Liver (tissue), 9 donors: ENCODE data around the gene MARVELD1. TPM values are rescaled to one million over a fixed set of nuclear protein-coding genes. Genes with fewer than 3 reads are reported as not detected.

Experiments
- DNase-seq: peaks from one replicate; pipeline ENCODE4 v3.0.0-alpha.2; 2017; ENCODE audit warnings: low spot score
- H3K27ac ChIP-seq, 2 donors: one replicate each; pipeline ENCODE4 v1.7.0; 2013; ENCODE audit warnings: inconsistent platforms in 2 of 2, low read length in 2 of 2, control low read depth in 1 of 2, low read depth in 1 of 2, mild to moderate bottlenecking in 1 of 2
- H3K27me3 ChIP-seq, 4 donors: one replicate each; pipeline versions ENCODE4 v1.6.1 to v1.7.0; 2013; ENCODE audit warnings: low read length in 3 of 4, inconsistent platforms in 1 of 4, mild to moderate bottlenecking in 1 of 4, moderate library complexity in 1 of 4; ENCODE audit not compliant: control insufficient read depth in 4 of 4, insufficient read depth in 4 of 4
- H3K36me3 ChIP-seq, 4 donors: one replicate each; pipeline versions ENCODE4 v1.6.1 to v1.7.0; 2013; ENCODE audit warnings: low read length in 3 of 4, mild to moderate bottlenecking in 3 of 4, low read depth in 1 of 4, moderate library complexity in 1 of 4; ENCODE audit not compliant: control insufficient read depth in 4 of 4, insufficient read depth in 3 of 4
- H3K4me1 ChIP-seq, 4 donors: one replicate each; pipeline versions ENCODE4 v1.6.1 to v1.7.0; 2013; ENCODE audit warnings: low read length in 3 of 4, mild to moderate bottlenecking in 3 of 4, moderate library complexity in 1 of 4; ENCODE audit not compliant: control insufficient read depth in 4 of 4, insufficient read depth in 4 of 4
- H3K4me3 ChIP-seq, 3 donors: one replicate each; pipeline versions ENCODE4 v1.6.1 to v1.7.0; 2013; ENCODE audit warnings: low read length in 3 of 3, control low read depth in 1 of 3, low read depth in 1 of 3, mild to moderate bottlenecking in 1 of 3
- H3K9ac ChIP-seq, 2 donors: one replicate each; pipeline ENCODE4 v1.7.0; 2013; ENCODE audit warnings: low read length in 2 of 2, mild to moderate bottlenecking in 2 of 2, moderate library complexity in 2 of 2, control low read depth in 1 of 2, low read depth in 1 of 2
- H3K9me3 ChIP-seq, 4 donors: one replicate each; pipeline versions ENCODE4 v1.6.1 to v1.7.0; 2013; ENCODE audit warnings: low read length in 3 of 4; ENCODE audit not compliant: control insufficient read depth in 4 of 4
- ATF3 ChIP-seq: IDR thresholded peaks from 2 replicates; pipeline ENCODE4 v1.6.1; 2016; ENCODE audit warnings: antibody characterized with exemption
- CTCF ChIP-seq: fragments of 150-350 bp; IDR thresholded peaks from 2 replicates; pipeline ENCODE4 v1.5.1; 2017; ENCODE audit warnings: improper control_type of control experiment, low read depth, low read length; ENCODE audit not compliant: missing input control
- EGR1 ChIP-seq, 2 donors: IDR thresholded peaks; 2 replicates each; pipeline ENCODE4 v1.6.1; 2016 to 2018; ENCODE audit warnings: antibody characterized with exemption in 2 of 2, low read depth in 2 of 2
- FOXA1 ChIP-seq: IDR thresholded peaks from 2 replicates; pipeline ENCODE4 v1.6.1; 2016; ENCODE audit warnings: antibody characterized with exemption
- FOXA2 ChIP-seq: IDR thresholded peaks from 2 replicates; pipeline ENCODE4 v1.6.1; 2016; ENCODE audit warnings: antibody characterized with exemption
- GABPA ChIP-seq, 2 donors: IDR thresholded peaks in 1 of 2; conservative IDR thresholded peaks in 1 of 2; 2 replicates each; pipeline ENCODE4 v1.6.1; 2016; ENCODE audit warnings: antibody characterized with exemption in 2 of 2, mild to moderate bottlenecking in 1 of 2, moderate library complexity in 1 of 2
- HNF4A ChIP-seq, 2 donors: conservative IDR thresholded peaks; 2 replicates each; pipeline ENCODE4 v1.6.1; 2016; ENCODE audit warnings: antibody characterized with exemption in 2 of 2, mild to moderate bottlenecking in 2 of 2
- HNF4G ChIP-seq: IDR thresholded peaks from 2 replicates; pipeline ENCODE4 v1.6.1; 2016; ENCODE audit warnings: antibody characterized with exemption
- JUND ChIP-seq, 2 donors: IDR thresholded peaks; 2 replicates each; pipeline ENCODE4 v1.6.1; 2016; ENCODE audit warnings: antibody characterized with exemption in 2 of 2
- MAX ChIP-seq: IDR thresholded peaks from 2 replicates; pipeline ENCODE4 v1.6.1; 2016; ENCODE audit warnings: antibody characterized with exemption
- NR2F2 ChIP-seq: IDR thresholded peaks from 2 replicates; pipeline ENCODE4 v1.6.1; 2016; ENCODE audit warnings: antibody characterized with exemption
- RAD21 ChIP-seq, 2 donors: IDR thresholded peaks; 2 replicates each; pipeline ENCODE4 v1.6.1; 2016; ENCODE audit warnings: antibody characterized with exemption in 2 of 2, mild to moderate bottlenecking in 2 of 2
- REST ChIP-seq: IDR thresholded peaks from 2 replicates; pipeline ENCODE4 v1.6.1; 2016; ENCODE audit warnings: antibody characterized with exemption, mild to moderate bottlenecking
- RXRA ChIP-seq, 2 donors: IDR thresholded peaks; 2 replicates each; pipeline ENCODE4 v1.6.1; 2017 to 2018; ENCODE audit warnings: antibody characterized with exemption in 2 of 2, mild to moderate bottlenecking in 1 of 2
- SP1 ChIP-seq: IDR thresholded peaks from 2 replicates; pipeline ENCODE4 v1.6.1; 2018; ENCODE audit warnings: antibody characterized with exemption, mild to moderate bottlenecking
- TAF1 ChIP-seq: conservative IDR thresholded peaks from 2 replicates; pipeline ENCODE4 v1.6.1; 2016; ENCODE audit warnings: antibody characterized with exemption, mild to moderate bottlenecking
- YY1 ChIP-seq: IDR thresholded peaks from 2 replicates; pipeline ENCODE4 v1.6.1; 2016; ENCODE audit warnings: antibody characterized with exemption, mild to moderate bottlenecking
- ZBTB33 ChIP-seq: IDR thresholded peaks from 2 replicates; pipeline ENCODE4 v1.6.1; 2016; ENCODE audit warnings: antibody characterized with exemption
- WGBS: extraction: QIAGEN DNeasy Blood & Tissue Kit; methylation state at CpG from one replicate; pipeline ENCODE4 v1.1.7; 2013; 5-methylcytosine and 5-hydroxymethylcytosine counted together
- polyA plus RNA-seq, 2 donors: library from polyadenylated mRNA; stranded (reverse) in 1 of 2; unstranded in 1 of 2; fragments of 200-250 nt in 1 of 2; fragments of >200 nt in 1 of 2; fragmentation: Nextera tagmentation in 1 of 2; extraction: Ambion mirVana in 1 of 2; gene quantifications; one replicate each; pipeline versions ENCODE4 v1.2.1 to v1.2.3, GENCODE V29; 2013 to 2015
- total RNA-seq, 2 donors: library from RNA; depleted of rRNA; stranded (reverse); fragments of >200 nt; gene quantifications; one replicate each; pipeline ENCODE4 v1.2.3, GENCODE V29; 2014
- donor health status: healthy.
- donor health status: healthy.
- donor health status: healthy.
- donor health status: healthy.
- donor health status: healthy.

The MARVELD1 gene
- total and polyA plus RNA-seq, 4 donors, result 0.72 to 3.3 (median 2.8) TPM

GRCh38 chr10:97762056-97762455, 48.5 kb downstream of the MARVELD1 start (continued):
- TF ChIP-seq CTCF (no peak), HNF4A (conservative IDR thresholded peaks at IDR 0.05) (no peak), RXRA (IDR thresholded peaks at IDR 0.05) (no peak), MAX (no peak), NR2F2 (no peak)

- Histone ChIP-seq H3K9ac (no peak overlapping the region), H3K36me3 (peaks cover 8 to 21% (median 13%) of the 10 kb centered on the region in 4 donors), H3K4me1 (no peaks in the 10 kb centered on the region), H3K4me3 (no peak overlapping the region), H3K27ac (no peak overlapping the region), H3K27me3 (no peaks in the 10 kb centered on the region), H3K9me3 (no peaks in the 10 kb centered on the region)
- WGBS, result 91% methylated on average over 5 of the region's 5 CpGs
- TF ChIP-seq SP1 (peak; percentile 36), YY1 (no peak), FOXA2 (no peak), RXRA (IDR thresholded peaks at IDR 0.05) (no peak), HNF4G (no peak), GABPA (IDR thresholded peaks at IDR 0.05 in 1 of 2, conservative IDR thresholded peaks at IDR 0.05 in 1 of 2) (no peak), JUND (IDR thresholded peaks at IDR 0.05) (no peak)
- DNase-seq, result no peak
Observed at GRCh38 chr10:97762816-97763215, 49.3 kb downstream of the MARVELD1 start.

GRCh38 chr10:97763411-97763810, 49.9 kb downstream of the MARVELD1 start:
- WGBS, result 95% methylated on average over 2 of the region's 2 CpGs
- no peaks in the 10 kb centered on the region for H3K4me1 ChIP-seq
- H3K27me3 ChIP-seq, result no peaks in the 10 kb centered on the region
- peaks cover 8 to 21% (median 13%) of the 10 kb centered on the region in 4 donors for H3K36me3 ChIP-seq
- H3K9me3 ChIP-seq, result no peaks in the 10 kb centered on the region
- no peak overlapping the region for H3K4me3 ChIP-seq
- H3K9ac ChIP-seq, result no peak overlapping the region
- no peak overlapping the region for H3K27ac ChIP-seq
- TF ChIP-seq EGR1 (IDR thresholded peaks at IDR 0.05; ENCODE audit: low read depth in 2 of 2), result no peak
- no peak for TF ChIP-seq GABPA (IDR thresholded peaks at IDR 0.05 in 1 of 2, conservative IDR thresholded peaks at IDR 0.05 in 1 of 2)
- TF ChIP-seq ATF3, result no peak
- no peak for TF ChIP-seq TAF1
- TF ChIP-seq RXRA (IDR thresholded peaks at IDR 0.05), result no peak
- TF ChIP-seq NR2F2, result no peak
- no peak for TF ChIP-seq YY1
- no peak for TF ChIP-seq SP1
- TF ChIP-seq HNF4G, result no peak
- TF ChIP-seq FOXA2, result no peak
- no peak for TF ChIP-seq HNF4A (conservative IDR thresholded peaks at IDR 0.05)
- TF ChIP-seq REST, result no peak
- no peak for TF ChIP-seq JUND (IDR thresholded peaks at IDR 0.05)
- TF ChIP-seq FOXA1, result no peak
- TF ChIP-seq RAD21 (IDR thresholded peaks at IDR 0.05), result no peak
- no peak for TF ChIP-seq ZBTB33
- DNase-seq, result no peak
